Measurements from ENCODE around the gene DNAH9.
A peak's percentile ranks its signal among the peaks of the same experiment; 100 is the strongest.

DNAH9 gene

GRCh38 chr17:11991461-11991860 lies 393.2 kb downstream of the DNAH9 start:
- no peak for DNase-seq

DNA sequence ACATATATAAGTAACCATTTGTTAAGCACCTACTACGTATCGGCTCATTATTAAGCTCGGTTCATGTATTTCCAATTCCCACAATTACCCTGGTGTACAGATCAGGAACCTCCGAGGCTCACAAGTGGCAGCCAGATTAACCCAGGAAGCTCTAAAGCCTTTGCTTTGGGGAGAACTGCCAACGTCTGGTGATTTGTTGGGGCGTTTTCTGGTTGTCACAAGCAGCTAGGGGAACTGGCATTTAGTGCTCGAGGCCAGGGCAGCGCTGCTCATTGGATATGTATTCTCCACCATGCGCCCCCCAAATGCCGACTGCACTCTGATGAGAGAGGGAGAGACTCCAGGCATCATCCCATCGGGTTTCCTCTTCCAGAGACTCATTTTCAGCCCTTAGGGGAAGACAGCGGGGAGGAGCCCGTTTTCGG lies 398.5 kb downstream of the DNAH9 start:
- DNase-seq: peak in 1 of 4 experiments; percentile 40

- DNase-seq: peak; percentile 81 to 96 (median 90)
Observed at GRCh38 chr17:11997147-11997971, 399.1 kb downstream of the DNAH9 start, which contains the start of gene ZNF18. Gene ZNF18, minus strand, starts transcription at chr17:11997475. Its CDS starts 4,646 bp downstream, at chr17:11992829.

GRCh38 chr17:11997972-11998233 lies 399.6 kb downstream of the DNAH9 start:
- DNase-seq: no peak

DNA sequence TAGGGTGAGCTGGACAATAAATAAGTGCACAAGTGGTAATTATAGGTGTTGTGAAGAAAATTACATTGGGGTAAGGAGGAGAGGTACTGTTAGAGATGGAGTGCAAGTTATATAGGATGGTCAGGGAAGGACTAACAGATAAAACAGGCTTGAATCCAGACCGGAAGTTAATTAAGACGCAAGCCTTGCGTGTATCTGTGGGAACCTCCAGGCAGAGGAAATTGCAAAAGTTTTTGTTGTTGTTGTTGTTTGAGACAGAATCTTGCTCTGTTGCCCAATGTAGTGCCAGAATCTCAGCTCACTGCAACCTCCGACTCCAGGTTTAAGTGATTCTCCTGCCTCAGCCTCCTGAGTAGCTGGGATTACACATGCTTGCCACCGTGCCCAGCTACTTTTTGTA lies 401.4 kb downstream of the DNAH9 start:
- DNase-seq: no peak

GRCh38 chr17:12007466-12007865 lies 409.2 kb downstream of the DNAH9 start:
- DNase-seq: no peak

Measured in activated naive CD4-positive, alpha-beta T cell (primary cell).